Stimulated activated CD8-positive, alpha-beta memory T cell treated with anti-CD3 and anti-CD28 coated beads, Interleukin-12 subunit alpha, Interleukin-12 subunit beta, amount 100 ng/mL, for 1 hour (primary cell): ENCODE measurements around the gene SCT.

Experiments used
- DNase-seq: peaks from one replicate; pipeline ENCODE4 v3.0.0-alpha.2; 2020; ENCODE audit warnings: low read depth

The SCT gene

GRCh38 chr11:621838-622237 lies 5.1 kb downstream of the SCT start:
- DNase-seq, result no peak

DNA sequence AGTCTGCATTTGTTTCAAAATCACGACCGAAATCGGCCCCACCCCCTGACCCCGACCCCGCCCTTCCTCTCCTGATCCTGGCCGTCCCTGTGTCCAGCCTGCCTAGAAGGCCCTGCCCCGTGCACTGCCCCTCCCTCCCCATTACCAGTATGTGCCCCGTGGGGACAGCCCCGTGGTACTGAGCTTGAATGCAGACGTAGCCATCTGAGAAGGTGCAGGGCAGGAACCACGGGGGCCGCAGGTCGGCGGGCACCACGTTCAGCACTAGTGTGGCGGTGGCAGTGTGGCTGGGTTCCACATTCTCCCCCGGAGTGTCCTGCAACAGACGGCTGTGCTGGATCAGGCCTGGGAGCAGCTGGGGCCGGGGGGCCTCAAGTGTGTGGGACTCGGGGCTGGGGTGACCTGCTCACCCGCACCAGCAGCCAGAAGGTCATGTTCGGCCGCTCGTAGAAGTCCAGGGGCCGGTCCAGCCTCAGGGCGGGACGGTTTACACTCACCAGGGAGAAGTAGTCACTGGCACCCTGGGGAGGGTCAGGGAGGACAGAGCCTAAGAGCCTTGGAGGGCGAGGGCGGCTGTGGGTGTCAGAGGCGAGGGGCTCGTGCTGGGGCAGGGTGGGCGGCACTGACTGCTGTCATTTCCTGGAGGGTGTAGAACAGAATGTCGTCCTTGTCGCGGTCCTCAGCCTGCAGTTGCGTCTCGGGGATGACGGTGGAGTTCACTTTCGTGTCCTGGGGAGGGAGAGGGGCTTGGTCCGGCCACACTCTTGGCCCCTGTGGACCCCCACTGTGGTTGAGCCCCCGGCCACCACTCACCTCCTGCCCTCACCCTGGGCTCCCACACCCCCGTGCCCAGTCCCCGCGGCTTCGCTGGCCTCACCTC lies 5.8 kb downstream of the SCT start:
- no peak for DNase-seq

DNA sequence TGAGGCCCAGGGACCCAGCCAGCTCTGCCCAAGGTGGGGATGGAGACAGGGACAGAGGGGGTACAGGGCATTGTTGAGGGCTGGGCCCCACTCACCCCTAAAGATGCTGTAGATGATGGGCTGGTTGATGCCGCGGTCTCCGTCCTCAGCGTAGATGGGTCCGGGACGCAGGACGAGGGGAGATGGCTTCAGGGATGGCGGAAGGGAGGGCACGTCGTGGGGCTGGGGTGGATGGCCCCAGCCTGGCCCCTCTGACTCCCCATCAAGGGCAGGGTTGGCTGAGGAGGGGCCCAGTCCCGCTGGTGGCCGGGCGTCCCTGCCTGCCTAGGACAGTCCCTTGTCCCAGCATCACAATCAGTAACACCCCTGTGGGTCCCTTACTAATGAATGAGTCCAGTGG lies 6.8 kb downstream of the SCT start:
- DNase-seq, result no peak

- DNase-seq, result no peak
Measured at GRCh38 chr11:619628-620050, 7.3 kb downstream of the SCT start.

DNA sequence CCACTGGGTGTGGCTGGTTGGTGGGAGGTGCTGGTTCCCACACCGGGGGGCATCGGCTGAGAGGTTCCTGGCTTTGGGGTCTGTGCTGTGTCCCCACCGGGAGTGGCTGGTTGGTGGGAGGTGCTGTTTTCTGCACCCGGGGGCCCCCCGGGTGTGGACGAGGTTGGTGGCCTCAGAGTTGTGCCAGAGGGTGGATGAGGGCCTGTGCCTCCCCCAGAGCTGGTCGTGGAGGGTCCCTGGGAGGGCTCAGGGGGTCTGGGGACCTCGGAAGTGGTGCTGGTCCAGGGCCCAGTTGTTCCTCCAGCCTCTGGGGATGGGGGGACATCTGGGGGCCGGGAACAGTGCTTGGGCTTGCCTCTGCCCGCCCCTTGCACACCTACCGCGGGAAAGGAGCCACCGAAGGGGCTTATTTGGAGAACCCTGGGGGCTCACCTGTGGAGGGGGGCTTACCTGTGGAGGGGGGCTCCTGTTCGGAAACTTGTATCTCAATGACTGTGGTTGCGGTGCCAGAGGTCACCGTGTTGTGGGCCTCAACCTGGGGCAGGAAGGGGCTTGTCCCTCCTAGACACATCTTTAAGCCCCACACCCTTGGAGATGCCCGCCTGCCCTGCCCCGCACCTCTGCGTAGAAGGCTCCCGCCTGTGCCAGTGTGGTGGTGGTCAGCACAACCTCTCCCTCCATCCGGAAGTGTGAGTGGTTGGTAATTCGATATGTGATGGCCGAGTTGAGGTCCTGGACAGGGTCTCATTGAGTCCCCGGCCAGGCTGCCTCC lies 7.9 kb downstream of the SCT start:
- DNase-seq, result no peak

GRCh38 chr11:617912-618682 lies 8.9 kb downstream of the SCT start:
- no peak for DNase-seq

DNA sequence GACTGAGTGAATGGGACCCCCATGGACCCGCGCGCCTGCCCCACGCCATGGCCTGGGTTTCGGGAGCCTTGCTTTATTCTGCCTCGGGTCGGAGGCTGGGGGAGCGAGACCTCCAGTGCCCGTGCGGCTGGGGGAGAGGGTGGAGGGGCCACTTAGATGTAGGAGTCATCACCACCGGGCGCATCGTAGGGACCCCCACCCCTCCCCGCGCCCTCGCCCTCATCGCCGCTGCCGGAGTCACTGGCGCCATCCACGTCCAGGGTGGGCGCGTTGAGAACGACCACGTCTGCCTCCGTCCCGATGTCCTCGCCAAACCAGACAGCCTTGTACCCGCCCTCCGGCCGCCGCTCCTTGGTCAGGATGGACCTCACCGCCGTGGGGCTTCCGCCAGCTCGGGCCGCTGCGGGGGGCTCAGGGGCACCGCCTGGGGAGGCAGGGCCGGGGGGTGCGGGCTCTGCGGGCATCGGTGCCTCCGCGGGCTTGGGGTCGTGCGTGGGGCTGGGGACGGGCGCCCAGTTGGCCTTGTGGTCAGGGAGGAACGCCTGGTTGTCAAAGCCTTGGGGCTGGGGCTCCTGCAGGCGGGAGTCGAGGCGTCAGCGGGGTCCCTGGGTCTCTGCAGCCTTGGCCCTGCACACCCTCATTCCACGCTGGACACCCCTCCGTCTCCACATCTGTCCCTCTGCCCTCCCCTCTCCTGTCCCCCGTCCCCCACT lies 9.6 kb downstream of the SCT start:
- no peak for DNase-seq

- no peak for DNase-seq
Measured at GRCh38 chr11:616320-617198, 10.4 kb downstream of the SCT start.

DNA sequence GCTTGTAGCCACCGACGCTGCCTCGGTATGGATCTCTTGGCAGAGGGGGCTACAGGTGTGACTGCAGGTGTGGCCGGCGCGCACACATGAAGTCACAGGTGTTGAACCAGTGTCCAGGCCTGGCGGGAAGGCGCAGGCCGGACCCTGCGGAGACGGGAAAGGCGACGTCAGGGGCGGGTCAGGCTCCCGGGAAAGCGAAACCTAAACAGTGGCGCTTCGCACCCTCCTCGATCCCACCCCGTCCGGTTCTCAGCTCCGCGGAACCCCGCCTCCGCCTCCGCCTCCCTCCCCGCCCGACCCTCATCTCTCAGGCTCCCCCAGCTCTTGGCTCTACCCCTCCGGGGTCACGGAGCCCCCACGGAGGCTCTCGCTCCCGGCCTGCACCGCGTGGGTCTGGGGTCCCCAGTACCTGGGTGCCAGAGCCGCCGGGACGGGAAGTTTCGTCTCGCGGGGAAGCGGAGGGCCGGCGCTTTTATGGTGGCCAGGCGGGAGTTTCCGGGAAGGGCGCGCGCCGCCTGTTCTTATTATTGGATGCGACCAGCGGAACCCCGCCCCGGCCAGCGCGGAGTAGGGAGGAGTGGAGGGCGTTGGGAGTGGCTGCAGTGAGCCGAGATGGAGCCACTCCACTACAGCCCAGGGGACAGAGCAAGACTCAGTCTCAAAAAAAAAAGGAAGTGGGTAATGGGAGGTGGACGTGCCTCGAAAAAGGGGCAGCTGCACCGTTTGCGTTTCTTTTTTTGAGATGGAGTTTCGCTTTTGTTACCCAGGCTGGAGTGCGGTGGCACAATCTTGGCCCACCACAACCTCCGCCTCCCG lies 11.3 kb downstream of the SCT start, which contains the start of gene IRF7:
Gene IRF7, minus strand, starts transcription at position 447 of the 816 bp plus-strand sequence. CDS start 586 bp downstream, outside the sequence.
- DNase-seq, result peak; percentile 84

- DNase-seq, result no peak
Measured at GRCh38 chr11:614623-615503, 12.1 kb downstream of the SCT start.

DNA sequence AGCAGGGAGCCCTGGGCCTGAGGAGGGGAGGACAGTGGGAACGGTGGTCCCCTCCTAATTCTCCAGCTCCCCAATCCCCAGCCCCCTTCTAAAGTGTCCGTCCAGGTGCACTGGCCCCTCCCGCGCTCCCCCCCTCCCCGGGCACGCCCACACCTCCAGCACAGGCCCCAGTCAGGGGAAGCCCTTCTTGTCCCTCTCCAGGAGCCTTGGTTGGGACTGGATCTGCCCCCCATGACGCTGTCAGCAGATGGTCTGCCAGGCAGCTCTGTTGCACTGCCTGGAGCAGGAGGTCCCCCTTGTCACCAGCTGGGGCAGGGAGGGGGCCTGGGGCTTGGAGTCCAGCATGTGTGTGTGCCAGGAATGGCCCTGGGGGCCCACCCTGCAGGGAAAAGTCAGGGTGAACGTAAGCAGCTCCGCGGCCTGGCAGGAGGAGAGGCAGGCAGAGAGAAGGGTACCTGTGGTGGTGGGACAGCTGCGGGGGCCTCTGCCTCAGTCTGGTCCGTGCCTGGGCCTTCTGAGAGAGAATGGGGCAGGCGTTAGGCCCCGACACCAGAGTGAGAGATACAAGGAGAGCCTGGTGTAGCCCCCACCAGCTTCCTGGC lies 12.9 kb downstream of the SCT start:
- no peak for DNase-seq

DNA sequence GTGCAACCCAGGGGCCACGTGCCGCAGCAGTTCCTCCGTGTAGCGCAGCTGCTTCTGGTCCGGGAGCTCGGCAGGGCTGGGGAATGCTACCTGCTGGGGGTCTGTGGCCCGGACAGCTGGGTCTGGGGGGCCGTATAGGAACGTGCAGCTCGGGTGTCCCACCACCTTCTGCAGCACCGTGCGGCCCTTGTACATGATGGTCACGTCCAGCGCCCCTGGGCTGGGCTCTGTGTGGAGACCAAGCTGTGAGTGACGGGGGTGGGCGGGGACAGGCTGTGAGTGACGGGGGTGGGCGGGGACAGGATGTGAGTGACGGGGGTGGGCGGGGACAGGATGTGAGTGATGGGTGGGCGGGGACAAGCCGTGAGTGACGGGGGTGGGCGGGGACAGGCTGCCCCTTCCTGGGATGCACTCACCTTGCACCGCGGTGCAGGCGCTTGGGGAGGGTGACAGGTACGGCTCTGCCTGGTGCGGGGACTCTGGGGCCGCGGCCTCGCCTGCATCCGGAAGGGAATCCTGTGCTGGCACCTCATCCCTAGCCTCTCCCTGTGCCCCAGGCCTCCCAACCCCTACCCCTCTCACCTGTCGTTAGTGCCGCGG lies 13.5 kb downstream of the SCT start:
- peak; percentile 68 for DNase-seq

DNA sequence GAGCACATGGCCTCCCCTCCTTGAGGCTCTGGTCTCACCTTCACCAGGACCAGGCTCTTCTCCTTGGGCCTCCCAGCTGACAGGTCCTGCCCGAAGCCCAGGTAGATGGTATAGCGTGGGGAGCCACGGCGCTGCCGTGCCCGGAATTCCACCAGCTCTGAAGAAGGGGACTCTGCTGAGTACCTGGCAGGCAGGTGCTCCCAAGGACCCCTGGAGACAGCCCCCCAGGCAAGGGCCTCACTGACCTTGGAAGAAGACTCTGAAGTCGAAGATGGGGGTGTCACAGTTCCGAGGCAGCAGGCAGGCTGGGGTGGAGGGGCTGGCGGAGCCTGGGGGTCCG lies 14.1 kb downstream of the SCT start:
- no peak for DNase-seq

GRCh38 chr11:612201-612960 lies 14.6 kb downstream of the SCT start:
- no peak for DNase-seq

DNA sequence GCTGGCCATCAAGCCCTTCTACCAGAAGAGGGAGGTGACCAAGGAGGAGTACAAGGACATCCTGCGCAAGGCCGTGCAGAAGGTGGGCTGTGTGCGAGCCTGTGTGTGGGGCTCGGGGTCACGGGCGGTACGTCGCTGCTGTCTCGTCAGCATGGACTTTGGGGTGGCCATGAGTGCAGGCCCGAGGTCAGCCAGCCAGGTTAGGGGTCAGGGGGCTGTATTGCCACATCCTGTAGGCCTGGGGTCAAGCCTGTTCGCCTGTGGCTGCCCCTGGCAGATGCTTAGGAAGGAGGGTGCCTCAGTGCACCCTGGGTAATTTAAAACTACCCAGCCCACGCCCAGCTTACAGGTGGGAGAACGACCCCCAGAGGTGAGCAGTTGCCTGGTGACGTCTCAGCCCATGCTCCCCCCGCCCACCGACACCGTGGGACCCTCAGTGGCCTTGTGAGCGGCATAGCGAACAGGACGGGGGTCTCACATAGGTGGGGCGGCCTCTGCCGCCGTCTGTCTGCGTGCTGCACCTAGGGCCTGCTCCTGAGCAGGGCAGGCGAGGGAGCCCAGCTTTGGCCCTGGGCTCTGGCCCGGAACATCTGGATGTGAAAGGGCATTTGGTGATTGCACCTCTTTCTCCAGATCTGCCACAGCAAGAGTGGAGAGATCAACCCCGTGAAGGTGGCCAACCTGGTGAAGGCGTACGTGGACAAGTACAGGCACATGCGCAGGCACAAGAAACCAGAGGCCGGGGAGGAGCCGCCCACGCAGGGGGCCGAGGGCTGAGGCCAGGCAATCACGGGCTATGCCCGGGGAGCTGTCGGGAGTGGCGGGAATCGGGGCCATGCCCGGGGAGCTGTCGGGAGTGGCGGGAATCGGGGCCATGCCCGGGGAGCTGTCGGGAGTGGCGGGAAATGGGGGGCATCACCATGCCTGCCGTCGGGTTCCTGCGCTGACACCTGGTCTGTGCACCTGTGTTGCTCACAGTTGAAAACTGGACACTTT lies 15.7 kb downstream of the SCT start:
- DNase-seq, result no peak
